A673 (cell line): ENCODE results near the gene ZHX3. TPM values are rescaled to one million over a fixed set of nuclear protein-coding genes. Genes with fewer than 3 reads are reported as not detected.

Experiments used
- BruUV-seq: library from RNA; stranded (reverse); fragments of 400-500 nt; replicated peaks from 2 replicates; lab custom pipeline; 2021; lab: Mats Ljungman, UMichigan
- CTCF ChIA-PET: fragments of 300-600 bp; sonication (Branson Sonifier 250); formaldehyde crosslinking; loops from one replicate; lab custom pipeline; 2022; ENCODE audit warnings: antibody characterized with exemption; lab: Charles Lee
- POLR2A ChIA-PET: fragments of 300-600 bp; sonication (Branson Sonifier 250); formaldehyde crosslinking; loops from one replicate; lab custom pipeline; 2022; ENCODE audit warnings: antibody characterized with exemption; ENCODE audit not compliant: low non-redundant PET; lab: Charles Lee
- DNase-seq: peaks from one replicate; pipeline ENCODE4 v3.0.0-alpha.2; 2015; ENCODE audit warnings: low spot score
- H3K27ac ChIP-seq: fragments of 200-600 bp; sonication (generic); 2 replicates; pipeline ENCODE4 v1.5.1; 2016; ENCODE audit warnings: mixed run types, low read depth, mild to moderate bottlenecking, mixed read lengths, antibody characterized with exemption, low read length; ENCODE audit not compliant: poor library complexity, severe bottlenecking
- H3K27me3 ChIP-seq: fragments of 200-600 bp; sonication (generic); replicated peaks from 2 replicates; pipeline ENCODE4 v1.6.1; 2017; ENCODE audit warnings: mixed run types, low read depth, mild to moderate bottlenecking, mixed read lengths, antibody characterized with exemption, low read length; ENCODE audit not compliant: insufficient read depth, poor library complexity
- H3K36me3 ChIP-seq: fragments of 200-600 bp; sonication (generic); 2 replicates; pipeline ENCODE4 v1.6.1; 2016; ENCODE audit warnings: mixed run types, mild to moderate bottlenecking, mixed read lengths, antibody characterized with exemption, low read length; ENCODE audit not compliant: insufficient read depth, poor library complexity, severe bottlenecking
- H3K4me1 ChIP-seq: fragments of 200-600 bp; sonication (generic); 2 replicates; pipeline ENCODE4 v1.6.1; 2017; ENCODE audit warnings: mixed run types, mild to moderate bottlenecking, mixed read lengths, antibody characterized with exemption, low read length; ENCODE audit not compliant: insufficient read depth, poor library complexity, severe bottlenecking
- H3K4me3 ChIP-seq: fragments of 200-600 bp; sonication (generic); 2 replicates; pipeline ENCODE4 v1.5.1; 2016; ENCODE audit warnings: low read depth, mixed run types, mild to moderate bottlenecking, mixed read lengths, low read length; ENCODE audit not compliant: poor library complexity, severe bottlenecking
- H3K9me3 ChIP-seq: fragments of 200-600 bp; sonication (generic); 2 replicates; pipeline ENCODE4 v1.6.1; 2016; ENCODE audit warnings: mixed run types, low read depth, mild to moderate bottlenecking, mixed read lengths, antibody characterized with exemption, low read length; ENCODE audit not compliant: poor library complexity, severe bottlenecking
- EZH2 ChIP-seq: fragments of 200-600 bp; sonication (generic); IDR thresholded peaks from 2 replicates; pipeline ENCODE4 v1.6.1; 2017; ENCODE audit warnings: borderline replicate concordance, low read depth, mild to moderate bottlenecking, mixed read lengths, antibody characterized with exemption, low read length; ENCODE audit not compliant: poor library complexity, severe bottlenecking
- intact Hi-C: fragments of 100-400 bp; cut with micrococcal nuclease; formaldehyde crosslinking; loops from one replicate; pipeline ENCODE4 v1.10.0; 2022; ENCODE audit not compliant: unreplicated experiment
- total RNA-seq: library from RNA; stranded (reverse); gene quantifications from 2 replicates; pipeline ENCODE4 v1.2.3, GENCODE V29; 2021
- TF ChIP-seq, protein P1 (sequence below): fragments of 300-800, 200-600 bp; sonication (generic); conservative IDR thresholded peaks from 2 replicates; pipeline ENCODE4 v1.5.1; 2017; ENCODE audit warnings: low read depth, mild to moderate bottlenecking, antibody characterized with exemption, low read length, moderate library complexity, mixed read lengths

Gene ZHX3
- total RNA-seq, 1 experiment from 2014 or later, result 14.0 TPM

DNA sequence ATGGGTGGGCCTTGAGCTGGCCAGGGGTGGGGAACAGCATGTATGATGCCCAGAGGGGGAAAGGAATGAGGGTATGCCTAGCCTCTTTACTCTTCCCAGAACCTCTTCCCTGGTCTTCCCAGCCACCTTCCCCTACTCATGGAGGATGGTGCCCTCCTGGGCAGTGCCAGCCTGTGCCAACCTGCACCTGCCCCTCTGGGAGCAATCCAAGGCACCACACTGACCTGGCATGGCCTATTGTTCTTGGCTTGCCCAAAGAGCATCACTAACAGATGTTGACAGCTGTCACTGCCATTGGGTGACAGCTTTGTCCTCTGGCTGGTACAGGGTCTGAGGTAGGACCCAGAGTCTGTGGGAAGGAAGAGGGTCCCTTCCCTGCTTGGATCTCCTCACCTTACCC, 36.0 kb upstream of the ZHX3 start:
- BruUV-seq, result no TSS peak
- no peak for DNase-seq
- Histone ChIP-seq H3K9me3 (no peaks in the 10 kb centered on the region), H3K27me3 (no peaks in the 10 kb centered on the region), H3K36me3 (no peaks in the 10 kb centered on the region), H3K4me3 (no peak overlapping the region), H3K4me1 (no peaks in the 10 kb centered on the region), H3K27ac (no peak overlapping the region)
- ChIA-PET CTCF (no interaction called here), POLR2A (no interaction called here)
- TF ChIP-seq, protein P1, sequence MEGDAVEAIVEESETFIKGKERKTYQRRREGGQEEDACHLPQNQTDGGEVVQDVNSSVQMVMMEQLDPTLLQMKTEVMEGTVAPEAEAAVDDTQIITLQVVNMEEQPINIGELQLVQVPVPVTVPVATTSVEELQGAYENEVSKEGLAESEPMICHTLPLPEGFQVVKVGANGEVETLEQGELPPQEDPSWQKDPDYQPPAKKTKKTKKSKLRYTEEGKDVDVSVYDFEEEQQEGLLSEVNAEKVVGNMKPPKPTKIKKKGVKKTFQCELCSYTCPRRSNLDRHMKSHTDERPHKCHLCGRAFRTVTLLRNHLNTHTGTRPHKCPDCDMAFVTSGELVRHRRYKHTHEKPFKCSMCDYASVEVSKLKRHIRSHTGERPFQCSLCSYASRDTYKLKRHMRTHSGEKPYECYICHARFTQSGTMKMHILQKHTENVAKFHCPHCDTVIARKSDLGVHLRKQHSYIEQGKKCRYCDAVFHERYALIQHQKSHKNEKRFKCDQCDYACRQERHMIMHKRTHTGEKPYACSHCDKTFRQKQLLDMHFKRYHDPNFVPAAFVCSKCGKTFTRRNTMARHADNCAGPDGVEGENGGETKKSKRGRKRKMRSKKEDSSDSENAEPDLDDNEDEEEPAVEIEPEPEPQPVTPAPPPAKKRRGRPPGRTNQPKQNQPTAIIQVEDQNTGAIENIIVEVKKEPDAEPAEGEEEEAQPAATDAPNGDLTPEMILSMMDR, result no peak
- no peak for TF ChIP-seq EZH2
- intact Hi-C loops, result no loop called here

DNA sequence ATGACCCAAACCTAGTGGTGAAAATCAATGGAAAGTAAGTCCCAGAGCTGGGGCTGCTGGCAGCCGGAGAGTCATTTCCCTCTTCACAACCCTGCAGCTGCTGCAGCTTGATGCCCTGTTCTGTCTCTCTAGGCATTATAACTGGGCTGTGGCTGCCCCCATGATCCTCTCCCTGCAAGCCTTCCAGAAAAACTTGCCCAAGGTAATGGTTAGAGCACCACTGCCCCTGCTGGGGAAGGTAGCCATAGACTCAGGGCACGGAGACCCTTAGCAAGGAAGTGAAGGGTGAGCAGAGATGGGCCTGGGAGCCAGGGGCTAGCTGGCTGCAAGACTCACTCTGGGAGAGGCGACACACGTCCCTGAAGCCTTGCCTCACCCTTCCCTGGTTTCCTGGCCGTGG, 35.1 kb upstream of the ZHX3 start:
- Histone ChIP-seq H3K36me3 (no peaks in the 10 kb centered on the region), H3K4me3 (no peak overlapping the region), H3K4me1 (no peaks in the 10 kb centered on the region), H3K27ac (no peak overlapping the region), H3K9me3 (no peaks in the 10 kb centered on the region), H3K27me3 (no peaks in the 10 kb centered on the region)
- DNase-seq, result no peak
- TF ChIP-seq, protein P1, result no peak
- TF ChIP-seq EZH2, result no peak
- intact Hi-C loops, result no loop called here
- no TSS peak for BruUV-seq
- ChIA-PET CTCF (no interaction called here), POLR2A (no interaction called here)

DNA sequence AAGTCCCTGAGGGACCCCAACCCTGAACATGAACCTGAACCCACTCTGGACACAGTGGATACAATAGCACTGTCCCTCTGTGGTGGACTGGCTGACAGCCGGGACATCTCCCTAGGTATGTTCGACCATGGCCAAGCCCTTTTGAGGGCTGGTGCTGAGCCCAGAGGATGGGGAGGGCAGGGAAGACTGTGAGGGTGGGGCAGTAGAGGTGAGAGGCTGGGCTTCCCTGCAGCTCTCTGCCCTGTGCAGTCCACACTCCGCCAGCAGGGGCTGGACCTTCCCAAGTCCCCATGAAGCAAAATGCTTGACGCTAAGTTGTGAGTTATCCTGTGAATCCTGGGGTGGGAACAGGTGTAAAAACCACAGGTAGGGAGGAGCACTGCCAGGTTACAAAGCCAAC, 34.6 kb upstream of the ZHX3 start:
- DNase-seq, result no peak
- no peaks in the 10 kb centered on the region for H3K9me3 ChIP-seq
- intact Hi-C loops, result no loop called here
- no TSS peak for BruUV-seq
- H3K4me3 ChIP-seq, result no peak overlapping the region
- no peaks in the 10 kb centered on the region for H3K4me1 ChIP-seq
- ChIA-PET POLR2A (interaction anchor here (0.6 kb wide), 1 partner anchor 1910 kb away, joined by 11 read pairs; no protein-coding TSS in a partner anchor), CTCF (no interaction called here)
- no peak overlapping the region for H3K27ac ChIP-seq
- H3K36me3 ChIP-seq, result no peaks in the 10 kb centered on the region
- TF ChIP-seq, protein P1, result 0 out of 2 replicates have a peak, but pooled peaks have one; percentile 20
- no peak for TF ChIP-seq EZH2
- H3K27me3 ChIP-seq, result no peaks in the 10 kb centered on the region
